GM21528 (cell line): ENCODE measurements around the gene TOMM22.

Experiments used
- ATAC-seq: cut with Tn5 transposase; IDR thresholded peaks from one replicate; pipeline ENCODE4 v1.9.1; 2021; ENCODE audit warnings: mild to moderate bottlenecking, moderate library complexity; ENCODE audit not compliant: unreplicated experiment, low FRiP score

Gene TOMM22

DNA sequence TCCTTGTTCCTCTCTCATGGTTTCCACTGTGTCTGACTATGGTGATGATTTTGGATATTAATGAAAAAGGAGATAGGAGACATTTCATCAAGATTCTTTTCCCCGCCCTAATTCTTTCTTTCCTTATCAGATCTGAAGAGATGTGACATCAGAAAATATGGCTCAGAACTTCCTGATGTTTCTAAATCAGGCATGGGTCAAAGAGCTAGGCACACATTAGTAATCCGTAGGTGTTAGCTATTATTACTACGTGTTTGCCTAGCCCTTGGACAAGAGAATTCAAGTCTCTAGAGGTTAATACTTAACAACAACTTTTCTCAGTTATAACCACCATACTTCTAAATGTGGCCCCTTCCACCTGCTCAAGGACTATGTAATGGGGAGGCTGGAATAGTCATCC, 13.2 kb downstream of the TOMM22 start:
- no peak for ATAC-seq

DNA sequence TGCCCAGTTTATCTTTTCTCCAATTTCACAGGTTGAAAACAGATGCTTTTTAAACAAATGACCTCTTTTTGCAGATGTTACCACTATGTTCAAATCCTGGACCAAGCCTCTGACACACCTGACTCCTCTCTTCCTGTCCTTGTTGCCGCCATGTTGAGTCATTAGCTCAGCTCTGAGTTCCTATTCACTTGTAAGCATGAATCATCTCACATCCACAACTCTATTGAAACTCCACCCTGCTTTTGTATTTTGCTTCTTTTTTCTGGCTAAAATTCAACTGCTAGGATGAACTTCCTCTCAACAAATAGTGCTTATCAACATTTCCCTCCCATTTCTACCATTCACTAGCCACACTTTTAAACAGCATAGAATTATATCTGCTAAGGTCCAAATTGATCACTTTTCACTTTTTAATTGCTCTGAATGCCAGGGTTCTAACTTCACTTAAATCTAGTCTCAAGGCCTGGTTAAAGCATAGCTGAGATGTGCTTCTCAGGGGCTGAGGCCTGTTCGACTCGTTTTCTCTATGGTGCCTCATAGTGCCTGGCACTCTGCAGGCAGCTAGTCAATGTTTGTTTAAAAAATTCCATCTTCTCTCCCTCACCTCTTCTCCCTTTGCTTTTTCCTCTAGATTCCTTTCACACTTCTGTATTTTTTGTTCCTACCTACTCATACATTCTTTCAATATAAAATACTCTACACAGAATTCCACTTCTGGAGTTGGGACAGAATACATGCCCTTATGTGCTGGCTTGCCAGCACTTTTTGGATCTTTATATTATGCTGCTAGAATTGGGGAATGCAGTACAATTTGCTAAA, 15.1 kb downstream of the TOMM22 start:
- no peak for ATAC-seq

DNA sequence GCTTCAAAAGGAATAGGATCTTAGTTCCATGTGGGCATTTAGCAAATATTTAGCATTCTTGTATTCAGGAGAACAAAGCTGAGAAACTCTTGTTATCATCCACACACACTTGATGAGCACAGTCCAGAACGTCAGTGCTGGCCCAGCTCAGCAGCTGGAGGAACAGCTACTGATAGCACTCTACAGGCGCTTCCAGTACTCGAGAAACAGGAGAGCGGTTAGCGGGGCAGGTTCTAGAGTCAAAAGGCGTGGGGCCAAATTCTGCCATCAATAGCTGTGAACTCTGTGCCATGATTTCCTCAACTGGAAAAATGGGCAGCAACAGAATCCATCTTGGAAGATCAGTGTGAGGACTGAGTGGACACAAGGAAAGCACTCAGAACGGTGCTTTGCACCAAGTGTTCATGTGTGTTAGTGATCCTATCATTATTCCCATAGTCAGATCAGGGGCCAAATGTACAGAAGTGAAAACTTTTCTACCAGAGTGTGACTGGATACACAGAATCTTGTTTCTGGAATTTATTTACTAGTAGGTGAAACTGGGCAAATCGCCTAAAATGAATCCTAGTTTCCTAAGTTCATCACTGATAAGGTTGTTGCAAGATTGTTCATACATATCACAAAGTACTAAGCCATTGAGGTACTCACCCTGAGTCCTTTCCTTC, 15.8 kb downstream of the TOMM22 start:
- ATAC-seq, result no peak

DNA sequence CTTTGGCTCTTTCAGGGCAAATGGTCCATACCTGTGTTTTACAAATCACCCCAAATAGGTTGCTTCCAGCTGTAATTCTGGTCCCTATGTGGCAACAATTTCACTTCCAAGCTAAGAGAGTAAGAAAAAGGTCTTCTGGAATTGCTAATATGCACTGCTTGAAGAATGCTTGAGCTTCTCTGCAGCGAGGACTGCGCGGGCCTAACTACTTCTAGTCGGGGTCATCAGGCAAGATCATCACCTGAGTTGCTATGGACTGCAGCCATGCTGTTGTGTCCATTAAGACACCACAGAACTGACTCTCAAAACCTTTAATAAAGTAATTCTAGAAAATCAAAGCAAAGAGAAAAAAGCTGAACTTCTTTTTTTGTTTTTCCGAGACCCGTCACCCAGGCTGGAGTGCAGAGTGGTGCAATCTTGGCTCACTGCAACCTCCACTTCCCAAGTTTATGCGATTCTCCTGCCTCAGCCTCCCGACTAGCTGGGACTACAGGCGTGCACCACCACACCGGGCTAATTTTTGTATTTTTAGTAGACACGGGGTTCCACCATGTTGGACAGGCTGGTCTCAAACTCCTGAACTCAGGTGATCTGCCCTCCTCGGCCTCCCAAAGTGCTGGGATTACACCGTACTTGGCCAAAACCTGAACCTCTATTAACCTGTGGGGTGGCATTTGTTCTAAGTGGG, 16.8 kb downstream of the TOMM22 start:
- no peak for ATAC-seq

DNA sequence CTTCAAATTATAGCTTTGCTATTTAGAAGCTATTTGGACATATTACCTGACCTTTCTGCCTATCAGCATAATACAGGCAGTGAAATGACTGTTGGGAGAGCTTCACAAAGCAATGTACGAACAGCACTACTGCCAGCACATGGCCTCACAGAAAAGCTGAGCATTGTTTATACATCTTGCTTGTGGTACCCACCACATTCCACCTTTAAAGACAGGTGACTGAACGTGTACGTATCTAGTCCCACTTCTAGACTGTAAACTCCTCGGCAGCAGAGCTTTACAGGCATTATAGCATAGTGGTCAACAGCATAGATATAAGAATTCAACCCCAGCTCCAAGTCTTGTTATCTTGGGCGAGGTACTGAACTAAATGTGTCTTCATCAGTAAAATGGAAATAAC, 17.4 kb downstream of the TOMM22 start:
- ATAC-seq, result no peak

DNA sequence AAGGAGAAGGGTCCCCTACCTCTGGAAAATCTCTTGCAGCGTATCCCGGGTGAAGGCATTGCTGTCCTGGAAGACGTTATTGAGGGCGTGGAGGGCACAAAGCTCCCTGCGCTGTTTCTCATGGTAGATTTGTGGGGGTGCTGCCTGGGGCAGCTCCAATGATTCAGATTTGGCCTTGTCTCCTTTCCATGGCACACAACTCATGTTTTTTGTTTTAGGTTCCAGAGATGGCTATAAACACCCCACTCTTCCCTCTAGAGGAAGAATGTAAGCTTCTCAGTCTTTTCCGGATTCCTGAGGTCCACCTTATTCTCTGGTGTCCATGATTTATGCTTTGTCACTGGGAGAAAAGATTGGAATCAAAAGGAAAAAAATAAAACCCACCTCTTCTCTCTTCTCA, 18.0 kb downstream of the TOMM22 start:
- ATAC-seq, result no peak

DNA sequence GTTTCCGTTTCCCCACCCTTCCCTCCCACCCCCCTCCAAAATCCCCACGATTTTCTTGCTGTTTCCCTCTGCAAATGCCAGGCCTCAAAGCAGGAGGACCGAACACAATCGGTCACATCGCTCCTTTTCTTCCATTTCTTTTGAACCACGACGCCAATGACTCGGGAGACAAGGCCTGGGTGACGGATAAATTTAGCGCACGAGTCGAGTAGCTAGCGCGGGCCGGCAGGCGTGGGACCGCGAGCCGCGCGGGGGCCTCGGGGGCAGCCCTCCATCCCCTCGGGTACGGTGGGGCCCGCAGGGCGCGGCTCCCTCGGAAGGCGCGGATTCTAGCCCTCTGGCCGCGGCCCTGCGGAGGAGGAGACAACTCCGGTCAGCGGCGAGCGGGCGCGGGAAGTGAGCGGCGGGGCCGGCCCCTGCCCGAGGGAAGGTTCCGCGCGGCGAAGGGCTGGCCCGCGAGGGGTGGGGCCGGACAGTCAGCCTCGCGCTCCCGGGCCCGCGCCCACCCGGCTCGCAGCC, 18.6 kb downstream of the TOMM22 start:
- no peak for ATAC-seq

DNA sequence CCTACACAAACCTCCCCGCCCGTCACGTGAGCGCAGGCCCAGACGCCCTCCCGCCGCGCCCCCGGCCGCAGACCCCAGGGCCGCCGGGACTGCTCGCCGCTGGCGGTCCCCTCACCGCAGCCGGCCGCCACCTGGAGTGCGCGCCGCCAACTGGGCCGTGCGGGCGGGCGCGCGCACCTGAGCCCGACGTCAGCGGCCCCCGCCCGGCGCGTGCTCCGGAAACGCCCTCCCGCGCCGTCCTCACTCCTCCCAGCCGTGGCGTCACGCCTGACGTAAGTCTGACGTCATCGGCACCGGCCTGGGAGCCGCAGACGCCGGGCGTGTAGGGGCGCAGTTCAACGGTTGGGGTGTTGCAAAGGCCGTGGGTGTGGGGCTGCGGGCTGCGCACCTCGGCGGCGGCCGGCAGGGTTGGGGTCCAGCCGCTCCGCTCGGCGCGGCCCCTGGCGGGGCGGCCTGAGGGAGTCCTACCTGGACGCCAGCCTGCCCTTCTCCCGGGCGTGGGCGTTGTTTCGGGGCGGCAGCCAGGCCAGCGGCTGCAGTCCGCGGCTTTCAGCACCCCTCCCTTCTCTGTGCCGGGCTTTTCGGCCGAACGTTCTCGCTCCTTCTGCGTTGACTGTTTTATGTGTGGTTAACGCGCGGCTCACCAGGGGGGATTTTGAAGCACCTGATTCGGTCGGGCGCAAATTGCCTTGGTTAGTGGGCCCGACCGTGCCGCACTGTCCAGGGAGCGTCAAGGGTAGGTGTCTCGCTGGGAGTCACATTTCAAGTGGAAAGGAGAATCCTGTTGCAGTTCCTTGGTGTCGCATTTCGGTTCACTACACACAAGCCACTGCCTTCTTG, 19.3 kb downstream of the TOMM22 start, which contains the start of gene JOSD1:
Gene JOSD1, minus strand, starts transcription at position 155 of the 840 bp plus-strand sequence. CDS start 956 bp downstream, outside the sequence.
- ATAC-seq, result peak; percentile 41

DNA sequence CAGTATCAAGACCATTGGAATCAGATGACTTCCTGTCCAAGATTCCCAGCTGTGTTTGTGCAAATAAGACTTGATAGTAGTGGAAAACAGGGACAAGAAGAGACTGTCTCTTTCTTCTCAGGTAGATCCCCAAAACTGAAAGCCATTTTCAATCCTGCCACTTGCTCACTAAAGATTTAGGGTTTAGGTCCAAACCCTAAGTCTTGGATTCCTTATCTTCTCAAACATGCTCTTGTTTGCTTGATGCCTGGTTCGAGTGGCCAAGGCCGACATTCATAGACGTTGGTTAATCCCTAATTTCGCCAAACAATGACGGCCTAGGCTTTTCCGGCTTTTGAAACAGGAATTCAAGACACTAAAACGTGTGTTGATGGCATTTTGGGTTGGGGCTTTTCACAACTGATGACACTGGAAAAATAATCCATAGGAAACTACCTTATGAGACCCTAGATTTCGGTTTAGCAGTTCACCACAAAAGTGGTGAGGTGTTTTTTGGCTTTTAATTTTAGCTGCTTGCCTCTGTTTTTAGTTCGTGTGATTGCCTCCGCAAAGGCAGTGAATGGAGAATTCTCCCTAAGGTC, 23.0 kb downstream of the TOMM22 start:
- no peak for ATAC-seq

DNA sequence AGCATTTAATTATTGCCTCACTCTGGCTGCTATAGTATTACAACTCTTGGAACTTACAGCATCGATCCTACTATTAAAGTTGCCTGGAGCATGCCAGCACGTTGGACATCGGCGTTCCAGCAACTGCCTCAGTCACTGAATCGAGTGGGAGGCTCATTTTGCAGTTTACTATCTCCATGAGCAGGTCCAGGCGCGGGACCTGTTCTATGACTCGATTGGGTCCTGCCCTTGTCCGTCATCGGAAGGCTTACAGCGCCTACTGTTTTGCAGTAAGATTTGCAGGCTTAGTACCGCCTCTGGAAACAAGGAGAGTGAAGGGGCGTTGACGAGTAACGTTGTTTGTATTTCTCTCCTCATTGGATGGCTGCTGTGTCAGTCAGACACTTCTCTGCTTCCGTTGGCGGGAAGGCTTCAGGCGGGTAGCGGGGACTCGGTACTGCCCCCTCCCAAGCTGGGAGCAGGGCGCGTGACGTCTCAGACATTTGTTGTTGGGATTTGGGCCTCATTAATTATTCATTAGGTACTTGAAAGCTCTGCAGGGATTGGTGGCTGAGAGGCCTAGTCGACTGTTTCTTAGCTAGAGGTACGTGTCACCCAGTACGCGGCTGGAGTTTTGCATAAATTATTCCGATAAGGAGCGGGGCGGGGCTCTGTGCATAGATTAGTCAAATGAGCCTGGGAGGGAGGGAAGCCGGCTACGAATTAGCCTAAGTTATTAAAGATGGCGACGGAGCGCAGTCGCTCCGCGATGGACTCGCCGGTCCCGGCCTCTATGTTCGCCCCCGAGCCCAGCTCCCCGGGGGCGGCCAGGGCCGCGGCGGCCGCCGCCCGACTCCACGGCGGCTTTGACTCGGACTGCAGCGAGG, 23.7 kb downstream of the TOMM22 start, which contains the start of gene GTPBP1:
Gene GTPBP1, plus strand, starts transcription at position 710 of the 866 bp plus-strand sequence. Its CDS starts 12 bp downstream, at position 722.
- peak; percentile 76 for ATAC-seq

DNA sequence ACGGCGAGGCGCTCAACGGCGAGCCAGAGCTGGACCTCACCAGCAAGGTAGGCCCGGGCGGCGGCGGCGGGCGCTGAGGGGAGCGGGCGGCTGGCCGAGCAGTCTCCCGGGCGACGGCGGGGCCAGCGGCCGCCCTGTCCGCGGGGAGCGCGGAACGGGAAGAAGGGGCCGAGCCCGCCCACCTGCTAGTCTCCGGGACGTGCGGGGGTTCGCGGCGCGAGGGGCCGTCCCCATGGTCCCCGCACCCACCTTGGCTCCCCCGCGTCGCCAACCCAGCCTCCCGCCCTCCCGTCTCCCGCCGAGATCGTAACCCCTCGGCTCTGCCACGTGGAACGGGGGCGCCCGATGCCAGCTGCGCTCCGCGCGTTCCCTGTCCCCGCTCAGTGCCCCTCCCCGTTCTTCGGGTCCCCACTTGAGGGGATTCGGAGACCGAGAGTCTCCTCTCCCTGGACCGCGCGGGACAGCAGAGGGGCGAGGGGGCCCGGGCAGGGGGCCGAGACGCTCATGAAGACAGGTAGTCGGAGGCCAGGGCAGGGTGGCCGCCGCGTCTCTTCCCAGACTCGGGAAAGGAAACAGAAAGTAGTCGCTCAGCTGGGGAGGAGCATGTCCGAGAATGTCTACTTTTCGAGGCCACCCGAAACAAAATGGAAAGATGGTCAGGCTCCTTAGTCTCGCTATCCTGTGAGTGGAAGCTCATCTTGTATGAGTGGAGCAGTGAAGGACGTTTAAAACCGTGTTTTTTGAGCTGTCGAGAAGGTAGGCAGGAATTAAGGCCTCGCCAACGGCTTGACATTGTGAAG, 24.5 kb downstream of the TOMM22 start:
- ATAC-seq, result peak; percentile 11

DNA sequence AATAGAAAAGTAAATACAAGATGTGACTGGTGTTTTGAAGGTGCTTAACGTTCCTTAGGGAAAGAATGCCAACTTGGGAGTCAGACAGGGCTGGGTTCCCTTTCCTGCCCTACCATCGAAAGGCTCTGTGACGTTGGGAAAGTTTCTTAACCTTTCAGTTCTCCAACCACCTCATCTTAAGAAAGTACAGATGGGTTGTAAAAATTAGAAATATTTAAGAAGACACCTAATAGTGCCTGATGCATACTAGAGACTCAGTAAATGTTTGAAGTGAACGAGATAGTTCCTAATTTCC, 25.1 kb downstream of the TOMM22 start:
- ATAC-seq, result no peak

DNA sequence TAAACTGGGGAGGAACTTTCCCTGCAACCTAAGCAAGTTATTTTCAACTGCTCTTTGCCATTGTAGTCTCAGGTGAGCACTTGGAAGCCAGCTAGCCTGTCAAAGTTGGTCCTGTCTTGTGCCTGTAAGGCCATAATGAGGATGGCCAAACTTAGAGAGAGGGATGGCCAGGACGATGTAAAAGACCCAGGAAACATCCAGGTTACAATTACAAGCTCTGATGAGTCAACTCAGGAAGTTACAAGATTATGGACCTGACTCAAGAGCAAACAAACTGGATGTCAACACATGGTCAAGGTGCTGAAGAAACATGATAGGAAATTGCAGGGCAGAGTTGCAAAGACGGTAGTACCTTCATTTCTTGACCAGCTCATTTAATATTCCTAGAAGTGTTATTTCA, 25.6 kb downstream of the TOMM22 start:
- ATAC-seq, result no peak

DNA sequence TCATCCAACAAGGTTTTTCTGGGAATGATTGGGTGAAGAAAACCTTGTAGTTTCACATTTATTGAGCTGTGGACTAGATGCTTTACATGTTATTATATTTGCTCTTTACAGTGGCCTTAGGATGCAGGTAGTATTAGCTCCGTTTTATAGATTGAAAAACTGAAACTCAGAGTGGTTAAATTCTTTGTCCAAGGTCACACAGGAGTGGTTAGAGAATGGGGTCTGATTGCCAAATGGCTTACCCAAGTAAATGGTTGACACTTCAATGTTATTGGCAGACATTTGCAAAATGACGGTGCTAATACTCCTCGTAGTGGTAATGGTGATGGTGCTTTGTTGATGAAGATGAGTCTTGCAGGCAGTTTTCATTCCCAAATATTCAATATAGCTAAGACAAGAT, 26.2 kb downstream of the TOMM22 start:
- no peak for ATAC-seq

DNA sequence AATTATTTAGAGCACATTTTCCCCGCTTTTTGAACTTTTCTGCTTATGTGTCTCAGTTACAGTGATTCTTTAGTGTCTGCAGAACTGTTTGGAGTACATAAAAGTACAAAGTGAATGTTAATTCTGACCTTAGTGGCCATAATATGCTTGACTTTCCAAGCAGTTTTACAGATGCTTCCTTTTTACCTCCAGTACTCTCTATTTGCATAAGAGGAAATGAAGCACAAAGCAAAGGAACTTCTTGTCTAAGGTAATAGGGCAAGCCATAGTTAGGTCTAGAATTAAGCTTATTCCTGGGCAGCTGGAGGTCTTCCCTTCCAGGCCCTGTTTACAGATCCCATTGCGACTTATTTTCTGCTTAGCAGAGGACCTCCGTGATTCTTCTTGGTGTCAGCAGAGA, 27.5 kb downstream of the TOMM22 start:
- ATAC-seq, result no peak

DNA sequence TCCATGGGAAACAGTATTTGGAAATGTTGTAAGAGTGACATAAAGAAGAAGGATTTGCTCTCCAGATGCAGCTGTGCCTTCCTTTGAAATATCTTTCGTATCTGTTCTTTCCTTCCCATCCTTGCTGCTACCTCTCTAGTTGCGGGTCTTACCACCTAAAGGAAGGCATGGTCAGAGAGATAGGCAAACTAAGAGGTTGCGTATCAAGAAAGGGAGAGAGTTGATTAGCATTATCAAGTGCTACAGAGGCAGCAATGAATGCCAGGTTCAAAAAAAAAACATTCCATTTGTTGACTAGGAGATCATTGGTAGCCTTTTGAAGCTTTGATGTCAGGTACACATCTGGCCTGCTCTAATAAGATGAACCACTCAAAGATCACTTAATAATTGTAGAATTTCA, 28.6 kb downstream of the TOMM22 start:
- no peak for ATAC-seq

DNA sequence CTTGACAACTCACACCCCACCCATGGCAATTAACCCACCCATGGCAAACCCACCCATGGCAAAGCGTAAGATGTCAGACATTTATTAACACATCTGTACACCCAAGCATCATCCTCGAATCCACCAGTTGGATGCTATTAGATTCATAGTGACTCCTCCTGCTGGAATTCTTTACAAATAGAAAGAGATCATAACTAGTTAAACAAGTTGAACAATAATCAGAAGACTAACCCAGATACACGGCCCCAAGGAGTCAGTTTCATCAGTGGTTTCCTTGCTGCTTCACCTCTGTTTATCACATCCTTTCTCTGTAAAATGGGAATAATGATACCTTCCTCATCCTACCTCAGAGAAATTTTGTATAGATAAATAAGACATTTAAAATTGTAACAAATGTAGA, 29.1 kb downstream of the TOMM22 start:
- ATAC-seq, result no peak

DNA sequence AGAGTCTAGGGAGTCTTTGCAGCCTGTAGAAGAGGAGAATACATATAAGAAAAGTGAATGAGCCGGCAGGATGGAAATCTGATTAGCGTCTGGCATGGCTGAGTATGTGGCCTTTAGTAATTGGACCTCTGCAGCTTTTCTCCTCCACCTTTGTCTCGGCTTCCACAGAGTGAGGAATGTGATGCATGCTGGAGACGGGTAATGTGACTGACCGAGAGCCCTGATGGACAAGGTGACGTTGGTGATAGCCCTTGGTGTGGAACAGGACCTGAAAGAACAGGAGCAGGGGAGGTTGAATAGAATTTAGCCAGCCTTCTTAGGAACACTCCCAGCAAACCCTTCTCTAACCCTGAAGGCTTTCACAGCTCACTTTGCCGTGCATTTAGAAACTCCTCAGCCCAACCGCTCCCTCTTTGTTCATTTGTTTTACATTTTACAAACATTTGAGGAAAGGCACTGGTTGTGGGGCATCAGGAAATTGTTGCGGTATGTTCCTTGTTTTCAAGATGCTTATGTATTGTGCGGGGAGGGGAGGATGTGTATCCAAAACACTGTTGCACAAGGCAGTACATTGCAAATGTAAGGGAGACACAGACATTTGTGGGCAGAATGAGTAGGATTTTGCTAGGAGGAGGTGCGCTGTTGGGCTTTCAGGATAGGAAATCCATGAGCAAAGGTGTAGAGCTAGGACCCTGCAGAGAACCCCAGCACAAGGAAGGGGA, 30.9 kb downstream of the TOMM22 start:
- no peak for ATAC-seq
